ENCODE results near the gene CHCHD3. TPM values are rescaled to one million over a fixed set of nuclear protein-coding genes. Genes with fewer than 3 reads are reported as not detected.

The CHCHD3 gene
- total RNA-seq, 1 experiment from 2014 or later: 114 TPM

GRCh38 chr7:133121175-133121844 is 39.4 kb upstream of the CHCHD3 start:
- no peaks in the 10 kb centered on the region for H3K36me3 Mint-ChIP-seq
- H3K27ac Mint-ChIP-seq: no peak overlapping the region
- no peaks in the 10 kb centered on the region for H3K27me3 Mint-ChIP-seq (ENCODE audit: low read depth)
- TF ChIP-seq ESRRA (CRISPR knock-in tag; IDR thresholded peaks at IDR 0.05; ENCODE audit: borderline replicate concordance) (no peak), ELF4 (CRISPR knock-in tag; IDR thresholded peaks at IDR 0.05; ENCODE audit: low read depth) (no peak), GRHL2 (CRISPR knock-in tag; IDR thresholded peaks at IDR 0.05; ENCODE audit: insufficient replicate concordance, severe bottlenecking) (no peak), E2F5 (CRISPR knock-in tag; IDR thresholded peaks at IDR 0.05) (no peak), GTF2I (CRISPR knock-in tag; conservative IDR thresholded peaks at IDR 0.05) (no peak), SOX15 (CRISPR knock-in tag; IDR thresholded peaks at IDR 0.05) (no peak), TP53 (CRISPR knock-in tag; IDR thresholded peaks at IDR 0.05) (no peak), NFE2L1 (CRISPR knock-in tag; IDR thresholded peaks at IDR 0.05) (no peak), SMAD4 (CRISPR knock-in tag; IDR thresholded peaks at IDR 0.05) (no peak), FOXP1 (CRISPR knock-in tag; IDR thresholded peaks at IDR 0.05; ENCODE audit: borderline replicate concordance) (no peak), HMGA2 (CRISPR knock-in tag; IDR thresholded peaks at IDR 0.05) (no peak), SP1 (CRISPR knock-in tag; conservative IDR thresholded peaks at IDR 0.05) (no peak), CDX4 (CRISPR knock-in tag; IDR thresholded peaks at IDR 0.05; ENCODE audit: borderline replicate concordance) (no peak), FOXK1 (CRISPR knock-in tag; IDR thresholded peaks at IDR 0.05) (no peak), ATF2 (CRISPR knock-in tag; IDR thresholded peaks at IDR 0.05; ENCODE audit: borderline replicate concordance, low read depth) (no peak), ZBTB21 (CRISPR knock-in tag; IDR thresholded peaks at IDR 0.05; ENCODE audit: borderline replicate concordance) (no peak), ZNF512 (CRISPR knock-in tag; IDR thresholded peaks at IDR 0.05; ENCODE audit: borderline replicate concordance) (no peak)
- TF ChIP-seq, protein P1, sequence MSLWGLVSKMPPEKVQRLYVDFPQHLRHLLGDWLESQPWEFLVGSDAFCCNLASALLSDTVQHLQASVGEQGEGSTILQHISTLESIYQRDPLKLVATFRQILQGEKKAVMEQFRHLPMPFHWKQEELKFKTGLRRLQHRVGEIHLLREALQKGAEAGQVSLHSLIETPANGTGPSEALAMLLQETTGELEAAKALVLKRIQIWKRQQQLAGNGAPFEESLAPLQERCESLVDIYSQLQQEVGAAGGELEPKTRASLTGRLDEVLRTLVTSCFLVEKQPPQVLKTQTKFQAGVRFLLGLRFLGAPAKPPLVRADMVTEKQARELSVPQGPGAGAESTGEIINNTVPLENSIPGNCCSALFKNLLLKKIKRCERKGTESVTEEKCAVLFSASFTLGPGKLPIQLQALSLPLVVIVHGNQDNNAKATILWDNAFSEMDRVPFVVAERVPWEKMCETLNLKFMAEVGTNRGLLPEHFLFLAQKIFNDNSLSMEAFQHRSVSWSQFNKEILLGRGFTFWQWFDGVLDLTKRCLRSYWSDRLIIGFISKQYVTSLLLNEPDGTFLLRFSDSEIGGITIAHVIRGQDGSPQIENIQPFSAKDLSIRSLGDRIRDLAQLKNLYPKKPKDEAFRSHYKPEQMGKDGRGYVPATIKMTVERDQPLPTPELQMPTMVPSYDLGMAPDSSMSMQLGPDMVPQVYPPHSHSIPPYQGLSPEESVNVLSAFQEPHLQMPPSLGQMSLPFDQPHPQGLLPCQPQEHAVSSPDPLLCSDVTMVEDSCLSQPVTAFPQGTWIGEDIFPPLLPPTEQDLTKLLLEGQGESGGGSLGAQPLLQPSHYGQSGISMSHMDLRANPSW (CRISPR knock-in tag; conservative IDR thresholded peaks at IDR 0.05; ENCODE audit: low read depth): no peak
- H3K9me3 Mint-ChIP-seq: no peaks in the 10 kb centered on the region
- no peak for DNase-seq (ENCODE audit: low spot score)
- H3K4me3 Mint-ChIP-seq: no peak overlapping the region
- POLR2A ChIA-PET: no interaction called here
- no peak for ATAC-seq
- peaks cover 9% of the 10 kb centered on the region for H3K4me1 Mint-ChIP-seq
- CTCF ChIA-PET: no interaction called here

GRCh38 chr7:133119067-133119466 is 37.2 kb upstream of the CHCHD3 start:
- Mint-ChIP-seq H3K36me3 (no peaks in the 10 kb centered on the region), H3K27ac (no peak overlapping the region), H3K27me3 (ENCODE audit: low read depth) (no peaks in the 10 kb centered on the region; the same call in 1 of the 2 replicates), H3K9me3 (no peaks in the 10 kb centered on the region), H3K4me3 (no peak overlapping the region), H3K4me1 (peaks cover 18% of the 10 kb centered on the region)
- CTCF ChIA-PET: interaction anchor here (0.7 kb wide), 1 partner anchor 113 kb away, joined by 3 read pairs; no protein-coding TSS in a partner anchor
- no peak for DNase-seq (ENCODE audit: low spot score)
- POLR2A ChIA-PET: no interaction called here
- no peak for ATAC-seq
- TF ChIP-seq, protein P2, sequence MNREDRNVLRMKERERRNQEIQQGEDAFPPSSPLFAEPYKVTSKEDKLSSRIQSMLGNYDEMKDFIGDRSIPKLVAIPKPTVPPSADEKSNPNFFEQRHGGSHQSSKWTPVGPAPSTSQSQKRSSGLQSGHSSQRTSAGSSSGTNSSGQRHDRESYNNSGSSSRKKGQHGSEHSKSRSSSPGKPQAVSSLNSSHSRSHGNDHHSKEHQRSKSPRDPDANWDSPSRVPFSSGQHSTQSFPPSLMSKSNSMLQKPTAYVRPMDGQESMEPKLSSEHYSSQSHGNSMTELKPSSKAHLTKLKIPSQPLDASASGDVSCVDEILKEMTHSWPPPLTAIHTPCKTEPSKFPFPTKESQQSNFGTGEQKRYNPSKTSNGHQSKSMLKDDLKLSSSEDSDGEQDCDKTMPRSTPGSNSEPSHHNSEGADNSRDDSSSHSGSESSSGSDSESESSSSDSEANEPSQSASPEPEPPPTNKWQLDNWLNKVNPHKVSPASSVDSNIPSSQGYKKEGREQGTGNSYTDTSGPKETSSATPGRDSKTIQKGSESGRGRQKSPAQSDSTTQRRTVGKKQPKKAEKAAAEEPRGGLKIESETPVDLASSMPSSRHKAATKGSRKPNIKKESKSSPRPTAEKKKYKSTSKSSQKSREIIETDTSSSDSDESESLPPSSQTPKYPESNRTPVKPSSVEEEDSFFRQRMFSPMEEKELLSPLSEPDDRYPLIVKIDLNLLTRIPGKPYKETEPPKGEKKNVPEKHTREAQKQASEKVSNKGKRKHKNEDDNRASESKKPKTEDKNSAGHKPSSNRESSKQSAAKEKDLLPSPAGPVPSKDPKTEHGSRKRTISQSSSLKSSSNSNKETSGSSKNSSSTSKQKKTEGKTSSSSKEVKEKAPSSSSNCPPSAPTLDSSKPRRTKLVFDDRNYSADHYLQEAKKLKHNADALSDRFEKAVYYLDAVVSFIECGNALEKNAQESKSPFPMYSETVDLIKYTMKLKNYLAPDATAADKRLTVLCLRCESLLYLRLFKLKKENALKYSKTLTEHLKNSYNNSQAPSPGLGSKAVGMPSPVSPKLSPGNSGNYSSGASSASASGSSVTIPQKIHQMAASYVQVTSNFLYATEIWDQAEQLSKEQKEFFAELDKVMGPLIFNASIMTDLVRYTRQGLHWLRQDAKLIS (CRISPR knock-in tag; IDR thresholded peaks at IDR 0.05; ENCODE audit: borderline replicate concordance): no peak
- no peak for TF ChIP-seq MYBL2 (CRISPR knock-in tag; IDR thresholded peaks at IDR 0.05)
- TF ChIP-seq ZNF425 (CRISPR knock-in tag; conservative IDR thresholded peaks at IDR 0.05): no peak
- TF ChIP-seq ZNF423 (CRISPR knock-in tag; IDR thresholded peaks at IDR 0.05): no peak

All from WTC11 (cell line).